Gastrocnemius medialis (tissue), 4 donors: ENCODE measurements around the gene KIF5A.

ENCODE experiments used
- CTCF ChIP-seq, 5 experiments: fragments of 450-650 bp in 3 of 5; fragments of 200-600 bp in 2 of 5; sonication (generic) in 2 of 5; IDR thresholded peaks in 4 of 5; conservative IDR thresholded peaks in 1 of 5; 1 replicate in 4 of 5; 2 replicates in 1 of 5; pipeline ENCODE4 v1.5.1; 2016 to 2019; ENCODE audit warnings: antibody characterized with exemption in 5 of 5, mild to moderate bottlenecking in 3 of 5, moderate library complexity in 3 of 5
- POLR2A ChIP-seq, 2 donors: fragments of 450-650 bp; IDR thresholded peaks; one replicate each; pipeline ENCODE4 v1.6.1; 2017; ENCODE audit warnings: antibody characterized with exemption in 2 of 2, mild to moderate bottlenecking in 2 of 2, moderate library complexity in 2 of 2

- TF ChIP-seq CTCF (IDR thresholded peaks at IDR 0.05 in 4 of 5, conservative IDR thresholded peaks at IDR 0.05 in 1 of 5) (no peak), POLR2A (IDR thresholded peaks at IDR 0.05) (no peak)
Observed at GRCh38 chr12:57623385-57623784, 73.5 kb downstream of the KIF5A start.
